AML-193 (cell line): ENCODE data around the gene SDCCAG8.
A peak's percentile ranks its signal among the peaks of the same experiment; 100 is the strongest.

Experiments used
- DNase-seq, 2 experiments: peaks; one replicate each; lab custom pipeline; 2025; lab: John Stamatoyannopoulos, UW

Gene SDCCAG8

DNA sequence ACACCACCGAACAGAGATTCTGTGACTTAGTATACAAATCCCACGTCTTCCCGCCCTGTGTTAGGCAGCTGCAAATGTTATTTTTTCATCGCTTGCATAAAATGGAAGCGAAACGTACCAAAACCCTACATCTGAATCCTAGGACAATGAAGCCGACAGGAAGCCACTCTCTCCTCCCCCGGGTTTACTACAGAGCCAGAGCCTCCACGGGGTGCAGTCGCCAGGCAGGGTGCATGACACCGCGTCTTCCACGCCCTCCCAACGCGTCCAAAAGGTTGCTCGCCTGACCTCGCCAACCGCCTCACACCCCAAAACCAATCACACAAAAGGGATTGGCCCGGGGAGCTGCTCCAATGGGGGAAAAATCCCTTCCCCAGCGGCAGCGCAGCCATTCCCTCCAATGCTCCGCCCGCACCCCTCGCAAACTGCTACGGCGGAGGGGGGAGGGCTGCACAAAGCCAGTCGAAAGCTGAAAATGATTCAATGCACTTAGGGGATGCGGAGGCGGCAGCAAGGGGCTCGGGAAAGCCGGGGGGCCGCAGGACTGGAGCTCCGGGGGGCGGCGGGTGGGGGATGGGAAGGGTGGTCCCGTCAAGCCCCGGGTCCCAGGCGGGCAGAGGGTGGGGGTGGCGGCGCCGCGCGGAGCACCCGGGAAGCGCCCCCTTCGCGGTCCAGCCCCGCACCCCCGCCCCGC lies 1.5 kb upstream of the SDCCAG8 start:
- peak; percentile 67 to 68 for DNase-seq

DNA sequence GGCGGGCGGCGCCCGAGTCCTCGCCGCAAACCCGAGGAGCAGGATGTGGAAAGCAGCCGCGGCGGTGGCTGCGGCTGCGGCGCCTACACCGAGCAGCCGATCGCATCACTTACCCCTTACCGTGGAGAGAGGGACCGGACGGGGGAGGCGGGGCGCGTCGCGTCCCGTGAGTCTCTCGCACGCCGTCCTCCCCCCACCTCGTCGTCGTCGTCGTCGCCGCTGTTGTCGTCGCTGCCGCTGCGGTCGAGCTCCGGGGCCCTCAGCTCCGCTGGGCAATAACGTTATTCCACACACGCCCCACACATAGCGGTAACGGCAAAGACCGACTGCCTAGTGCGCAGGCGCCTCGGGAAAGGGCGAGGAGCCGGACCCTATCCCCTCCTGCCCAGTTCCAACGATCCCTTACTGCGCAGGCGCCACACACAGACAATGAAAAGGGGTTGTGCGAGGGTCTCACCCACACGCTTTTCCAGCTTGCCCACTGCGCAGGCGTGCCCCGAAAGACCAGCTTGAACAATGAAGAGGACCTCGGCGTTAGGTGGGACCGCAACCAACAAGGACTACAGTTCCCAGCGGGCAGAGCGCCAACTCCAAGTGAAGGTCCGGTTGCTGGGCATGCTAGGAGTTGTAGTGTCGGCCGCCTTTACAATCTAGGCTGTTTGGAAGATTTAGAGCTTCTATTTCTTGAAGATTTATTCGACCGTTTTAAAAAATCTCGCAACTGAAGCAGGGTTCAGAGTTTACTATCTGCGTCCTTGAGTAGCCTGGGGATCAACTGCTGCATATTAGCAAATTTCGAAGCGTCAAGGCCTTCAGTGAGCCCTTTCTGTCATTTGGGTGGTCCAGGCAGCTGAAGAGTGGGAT lies 682 bp upstream of the SDCCAG8 start, which contains the start of gene CEP170:
Gene CEP170, minus strand, starts transcription at position 355 of the 864 bp plus-strand sequence. CDS start 30,001 bp downstream, outside the sequence.
- peak; percentile 59 to 69 for DNase-seq

DNA sequence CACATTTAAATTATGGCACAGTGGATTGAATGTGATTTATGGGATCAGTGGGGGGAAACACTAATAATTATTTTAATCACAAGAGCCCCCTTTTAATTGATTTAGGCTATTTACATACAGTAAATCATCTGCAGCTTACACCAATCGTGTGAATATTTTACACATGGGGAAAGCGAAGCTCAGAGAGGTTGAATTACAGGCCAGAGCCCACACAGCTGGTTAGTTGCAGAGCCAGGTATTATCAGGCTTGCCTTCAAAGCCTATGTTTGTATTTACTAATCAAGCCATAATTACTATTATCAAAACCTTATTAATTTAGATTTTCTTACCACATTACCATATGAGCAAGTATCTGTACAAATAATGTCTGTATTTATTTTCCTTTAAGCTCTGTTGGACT lies 749 bp downstream of the SDCCAG8 start:
- DNase-seq, result no peak

DNA sequence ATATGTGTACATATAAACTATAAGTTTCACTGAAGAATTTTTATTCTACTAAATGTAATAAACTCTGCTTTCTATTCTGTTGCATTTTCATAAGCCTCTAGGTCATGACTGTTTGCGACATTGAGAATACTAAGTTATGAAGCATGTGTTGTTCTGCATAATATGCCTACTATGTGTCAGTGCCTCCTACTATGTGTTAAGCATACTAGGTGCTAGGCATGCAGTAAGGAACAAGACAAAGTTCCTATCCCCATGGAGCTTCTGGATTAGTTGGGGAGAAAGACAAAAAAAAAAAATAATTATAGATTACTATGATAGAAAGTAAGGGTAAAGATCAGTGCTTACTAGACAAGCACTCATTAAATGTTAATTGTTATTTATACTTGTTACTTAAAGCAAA lies 1.3 kb downstream of the SDCCAG8 start:
- DNase-seq, result no peak

DNA sequence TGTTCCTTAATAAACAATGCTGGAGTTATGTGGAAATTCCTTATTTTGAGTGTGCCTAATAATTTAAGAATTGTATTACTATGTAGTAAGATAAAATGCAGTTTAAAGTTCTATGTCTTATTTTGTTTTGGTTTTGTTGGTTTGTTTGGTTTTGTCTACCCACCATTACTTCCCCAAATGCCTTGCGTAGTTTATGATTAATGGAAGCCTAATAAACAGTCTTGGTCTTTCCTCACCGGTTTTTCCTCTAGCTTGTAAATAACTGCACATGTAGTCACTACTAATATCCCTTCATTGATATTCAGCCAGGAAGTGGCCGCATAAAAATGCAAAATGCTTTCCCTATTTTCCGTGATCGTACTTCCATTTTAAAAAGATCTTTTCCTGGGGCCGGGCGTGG lies 2.9 kb downstream of the SDCCAG8 start:
- DNase-seq, result no peak

DNA sequence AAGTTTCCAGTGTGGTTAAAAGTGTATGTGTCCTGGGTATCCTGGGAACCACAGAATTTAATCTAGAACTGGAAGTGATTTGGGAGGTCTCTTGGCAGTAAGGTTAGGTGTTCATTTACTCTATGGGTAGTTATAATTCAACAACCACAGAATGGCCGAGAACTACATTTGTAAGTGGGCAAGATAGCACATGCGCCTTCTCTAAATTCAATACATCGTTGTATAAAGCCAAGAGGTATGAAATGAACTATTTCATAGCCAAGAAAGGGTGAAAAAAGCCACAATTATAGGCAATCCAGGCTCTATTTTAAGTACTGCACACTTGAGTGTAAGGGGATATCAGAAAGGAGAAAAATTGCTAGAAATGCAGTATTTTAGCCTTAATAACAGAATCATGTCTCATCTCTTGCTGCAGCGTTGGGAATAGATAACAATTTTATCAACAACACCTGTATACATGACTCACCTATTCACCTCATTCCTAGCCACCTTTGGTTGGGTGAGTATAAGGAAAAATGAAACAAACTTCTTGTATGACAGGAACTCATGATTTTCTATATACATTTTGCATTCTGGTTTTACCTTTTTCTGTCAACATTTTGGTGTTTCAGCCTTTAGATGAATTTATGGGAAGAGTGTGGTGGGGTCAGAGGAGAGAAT lies 4.5 kb downstream of the SDCCAG8 start:
- DNase-seq, result no peak

DNA sequence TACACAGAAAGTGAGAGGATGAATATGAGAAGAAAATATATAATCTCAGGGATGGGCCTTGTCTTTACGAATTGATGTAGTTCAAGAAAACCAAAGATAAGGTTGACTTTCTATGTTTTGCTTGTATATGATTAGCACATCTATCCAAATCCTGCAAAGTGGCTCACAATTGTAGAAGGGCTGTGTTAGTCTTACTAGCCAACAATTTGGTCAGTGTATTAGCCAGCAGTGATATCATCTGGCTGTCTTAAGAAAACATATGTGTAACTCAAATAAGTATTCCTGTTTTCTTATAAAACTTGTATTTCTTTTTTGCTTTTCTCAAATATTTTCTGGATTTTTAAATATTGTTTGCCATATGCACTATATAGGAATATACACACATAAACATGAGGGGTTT lies 5.5 kb downstream of the SDCCAG8 start:
- no peak for DNase-seq

DNA sequence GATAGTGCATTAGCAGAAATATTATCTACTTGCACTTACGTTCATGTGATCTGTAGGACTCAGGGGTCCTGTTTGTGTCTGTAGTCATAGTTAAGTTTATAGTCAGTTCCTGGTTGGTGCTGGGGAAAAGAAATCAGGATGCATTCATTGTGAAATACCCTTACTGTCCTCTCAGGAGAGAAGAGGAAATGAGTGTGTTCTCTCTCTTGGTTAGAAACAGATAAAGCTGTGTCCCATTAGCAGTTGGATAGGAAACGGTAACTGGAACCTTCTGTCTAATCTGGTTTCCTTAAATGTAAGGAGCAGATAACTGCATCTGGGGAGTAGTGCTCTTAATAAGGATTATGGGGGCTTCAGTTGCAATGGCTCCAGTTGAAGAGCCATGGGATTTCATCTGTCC lies 8.9 kb downstream of the SDCCAG8 start:
- DNase-seq, result peak; percentile 89 to 90

DNA sequence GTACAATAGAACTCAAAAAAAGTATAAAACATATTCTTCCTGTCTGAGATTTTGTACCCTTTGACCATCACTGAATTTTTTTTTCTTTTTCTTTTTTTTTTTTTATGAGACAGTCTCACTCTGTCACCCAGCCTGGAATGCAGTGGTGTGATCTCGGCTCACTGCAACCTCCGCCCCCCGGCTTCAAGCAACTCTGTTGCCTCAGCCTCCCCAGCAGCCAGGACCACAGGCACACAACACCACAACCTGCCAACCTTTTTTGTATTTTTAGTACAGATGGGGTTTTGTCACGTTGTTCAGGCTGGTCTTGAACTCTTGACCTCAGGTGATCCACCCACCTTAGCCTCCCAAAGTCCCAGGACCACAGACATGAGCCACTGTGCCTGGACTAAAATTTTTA lies 10.4 kb downstream of the SDCCAG8 start:
- DNase-seq, result no peak

DNA sequence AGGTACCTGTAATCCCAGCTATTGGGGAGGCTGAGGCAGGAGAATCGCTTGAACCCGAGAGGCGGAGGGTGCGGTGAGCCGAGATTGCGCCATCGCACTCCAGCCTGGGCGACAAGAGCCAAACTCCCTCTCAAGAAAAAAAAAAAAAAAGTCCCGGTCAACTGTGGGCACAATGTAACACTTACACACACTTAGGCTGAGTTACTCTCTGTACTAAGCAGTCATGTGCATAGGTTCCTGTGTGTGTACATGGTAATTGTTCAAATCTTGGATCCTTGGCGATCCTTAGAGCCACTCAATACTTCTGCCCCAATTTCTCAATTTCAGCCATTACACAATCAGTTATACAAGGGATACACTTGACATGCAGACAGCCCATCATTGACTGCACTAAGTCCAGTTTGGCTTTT lies 11.6 kb downstream of the SDCCAG8 start:
- peak; percentile 80 to 84 for DNase-seq

DNA sequence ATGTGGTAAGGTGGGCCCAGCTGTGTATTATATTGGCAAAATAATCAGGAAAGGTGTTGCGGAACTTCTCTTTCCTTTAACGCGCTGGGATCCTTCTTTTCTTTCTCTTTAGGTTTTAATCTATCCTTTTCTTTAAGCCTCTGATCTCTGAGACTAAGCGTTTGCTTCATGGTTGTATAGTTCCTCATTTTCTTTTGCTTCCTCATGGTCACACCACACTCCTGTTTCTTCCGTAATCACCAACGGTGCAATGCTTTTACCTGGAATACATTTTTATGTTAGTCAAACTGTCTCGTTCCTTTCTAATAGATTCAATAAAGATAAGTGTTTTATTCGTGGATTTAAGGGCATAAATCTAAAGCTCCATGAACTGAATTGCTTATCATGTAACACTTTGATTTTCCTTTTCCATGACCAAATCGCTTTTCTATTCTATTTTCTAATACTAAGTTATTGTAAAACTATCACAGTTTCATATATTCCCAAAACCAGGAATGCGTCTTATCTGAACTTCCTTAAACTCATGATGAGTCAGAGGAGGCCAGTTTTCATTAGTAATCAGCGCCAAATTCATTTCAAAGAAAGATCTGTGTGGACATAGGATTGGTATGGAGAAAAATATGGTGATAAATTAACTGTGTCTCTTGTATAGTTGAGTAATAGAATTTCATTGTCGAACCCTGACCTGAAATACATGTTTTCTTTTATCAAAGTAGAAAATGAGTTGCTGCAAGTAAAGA lies 12.2 kb downstream of the SDCCAG8 start:
- peak; percentile 74 to 78 for DNase-seq

DNA sequence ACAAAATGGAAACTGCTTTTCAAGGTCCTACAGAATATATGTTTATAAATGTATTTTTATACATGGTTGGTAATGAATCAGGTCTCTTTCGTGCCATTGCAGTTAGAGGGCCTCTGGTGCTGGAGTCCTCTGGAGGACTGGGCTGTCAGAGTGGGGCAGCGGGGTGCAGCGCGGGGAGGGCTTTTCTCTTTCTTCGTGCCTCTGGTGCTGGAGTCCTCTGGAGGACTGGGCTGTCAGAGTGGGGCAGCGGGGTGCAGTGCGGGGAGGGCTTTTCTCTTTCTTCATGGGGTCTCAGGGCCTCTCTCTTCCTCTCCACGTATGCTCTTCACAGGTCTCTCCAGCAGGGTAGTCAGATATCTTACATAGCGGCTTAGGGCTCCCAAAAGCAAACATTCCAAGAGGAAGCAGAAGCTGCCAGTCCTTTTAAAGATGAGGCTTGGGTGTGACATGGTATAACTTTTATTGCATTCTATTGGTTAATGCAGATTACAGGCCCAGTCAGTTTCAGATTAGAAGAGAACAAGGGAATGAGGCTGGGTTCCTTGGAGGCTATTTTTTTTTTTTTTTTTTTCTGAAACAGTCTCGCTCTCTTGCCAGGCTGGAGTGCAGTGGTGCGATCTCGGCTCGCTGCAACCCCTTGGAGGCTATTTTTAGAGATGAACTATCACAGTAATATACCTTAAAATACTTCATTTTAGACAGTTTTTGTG lies 13.1 kb downstream of the SDCCAG8 start:
- DNase-seq, result no peak

DNA sequence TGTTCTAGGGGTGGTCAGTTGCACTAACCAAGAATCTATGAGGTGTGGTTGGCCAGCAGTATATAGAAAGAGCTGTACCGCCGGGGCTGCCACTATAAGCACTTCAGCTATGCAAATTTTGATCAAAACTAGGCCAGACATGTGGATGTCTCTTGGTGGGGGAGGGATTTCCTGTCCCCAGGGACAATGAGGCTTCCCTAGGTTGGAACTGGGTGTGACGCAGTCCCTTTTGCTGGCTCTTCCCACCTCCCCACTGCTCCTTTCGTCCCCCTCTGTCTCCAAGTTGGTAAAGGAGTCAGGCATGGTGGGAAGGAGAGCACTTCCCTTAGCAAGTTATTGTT lies 13.6 kb downstream of the SDCCAG8 start:
- DNase-seq, result no peak

DNA sequence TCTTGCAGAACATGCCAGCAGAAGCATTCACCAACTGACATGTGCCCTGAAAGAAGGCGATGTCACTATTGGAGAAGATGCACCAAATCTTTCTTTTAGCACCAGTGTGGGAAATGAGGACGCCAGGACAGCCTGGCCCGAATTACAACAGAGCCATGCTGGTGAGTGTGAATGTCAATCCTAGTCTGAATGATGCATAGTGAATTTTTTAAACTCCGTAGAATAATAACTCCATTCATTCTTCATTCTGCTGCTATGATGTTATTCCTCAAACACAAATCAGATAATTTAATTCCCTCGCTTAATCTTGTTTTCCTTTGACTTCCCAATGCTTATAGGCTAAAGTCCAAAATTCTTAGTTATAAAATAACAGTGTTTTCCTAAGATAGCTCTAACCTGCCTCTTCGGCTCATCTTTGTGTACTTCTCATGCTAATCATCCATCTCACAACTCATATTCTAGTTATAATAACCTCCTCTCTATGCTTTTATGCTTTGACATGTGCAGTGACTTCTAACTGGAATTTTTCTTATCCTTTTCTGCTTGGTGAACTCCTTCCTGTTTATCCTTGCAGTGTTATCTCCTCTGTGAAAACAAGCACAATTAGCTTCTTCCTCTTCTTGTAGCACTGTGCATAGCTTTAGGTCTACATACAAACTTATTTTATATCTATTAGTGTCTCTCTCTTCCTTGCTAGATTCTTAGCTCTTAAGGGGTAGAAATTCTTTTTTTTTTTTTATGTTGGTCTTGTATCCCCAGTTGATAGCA lies 14.4 kb downstream of the SDCCAG8 start:
- no peak for DNase-seq

DNA sequence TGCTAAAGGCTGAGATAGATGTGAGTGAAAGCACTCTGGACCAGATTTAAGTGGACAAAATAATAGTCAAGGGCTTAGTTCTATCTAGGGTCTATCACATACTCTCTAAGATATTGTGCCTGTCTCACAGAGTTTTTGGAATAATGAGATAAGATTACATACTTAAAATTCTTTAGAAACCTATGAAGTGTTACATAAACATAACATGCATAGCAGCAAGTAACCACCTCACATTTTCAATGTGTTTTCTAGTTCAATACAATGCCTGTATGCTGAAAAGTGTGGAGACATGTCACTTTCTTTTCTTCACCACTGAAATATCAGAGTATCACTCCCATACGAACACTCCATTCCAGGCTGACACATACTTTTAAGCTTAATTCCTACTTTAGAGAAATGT lies 16.2 kb downstream of the SDCCAG8 start:
- no peak for DNase-seq

DNA sequence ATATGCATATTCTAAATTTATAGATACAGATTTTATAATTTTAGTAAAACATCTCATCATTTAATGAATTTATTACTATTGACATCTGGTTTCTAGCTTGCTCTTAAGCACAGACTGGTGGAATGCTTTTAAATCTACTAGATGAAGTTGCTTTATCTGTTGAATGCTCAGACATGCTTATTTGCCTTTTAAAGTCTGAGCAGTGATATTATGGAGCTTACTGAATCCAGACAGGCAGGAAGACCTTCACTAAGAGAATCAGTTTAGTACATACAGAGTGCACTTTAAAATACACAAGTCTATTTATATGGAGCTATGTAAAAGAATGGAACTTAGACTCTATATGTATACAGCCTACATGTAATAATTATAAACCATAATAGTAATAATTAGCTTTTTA lies 16.6 kb downstream of the SDCCAG8 start:
- DNase-seq, result no peak

DNA sequence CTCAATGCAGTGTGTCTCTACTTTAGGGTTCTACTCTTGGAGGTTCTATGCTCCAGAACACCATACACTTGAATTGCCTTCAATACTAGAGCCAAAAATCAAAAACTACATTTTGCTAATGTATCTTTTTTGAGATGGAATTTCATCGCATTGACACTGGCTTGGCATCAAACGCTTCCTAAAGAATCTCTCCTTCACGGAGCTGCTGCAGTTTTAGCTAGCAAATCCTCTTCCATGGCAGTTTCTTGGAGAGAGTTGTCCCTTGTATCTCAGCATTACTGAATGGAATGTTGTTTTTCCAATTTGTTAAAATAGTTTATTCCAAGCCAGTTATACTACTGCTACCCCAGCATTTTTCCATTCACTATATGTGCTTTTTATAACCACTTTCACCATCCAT lies 17.7 kb downstream of the SDCCAG8 start:
- no peak for DNase-seq

DNA sequence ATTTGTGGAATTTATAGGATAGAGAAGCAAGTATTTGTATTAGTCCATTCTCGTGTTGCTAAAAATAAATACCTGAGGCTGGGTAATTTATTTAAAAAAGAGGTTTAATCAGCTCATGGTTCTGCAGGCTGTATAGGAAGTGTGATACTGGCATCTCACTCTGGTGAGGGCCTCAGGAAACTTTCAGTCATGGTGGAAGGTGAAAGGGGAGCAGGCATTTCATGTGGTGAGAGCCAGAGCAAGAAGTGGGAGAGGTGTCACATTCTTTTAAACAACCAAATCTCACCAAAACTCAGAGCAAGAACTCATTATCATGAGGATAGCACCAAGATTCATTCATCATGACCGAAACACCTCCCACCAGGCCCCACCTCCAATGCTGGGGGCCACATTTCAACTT lies 18.1 kb downstream of the SDCCAG8 start:
- no peak for DNase-seq

DNA sequence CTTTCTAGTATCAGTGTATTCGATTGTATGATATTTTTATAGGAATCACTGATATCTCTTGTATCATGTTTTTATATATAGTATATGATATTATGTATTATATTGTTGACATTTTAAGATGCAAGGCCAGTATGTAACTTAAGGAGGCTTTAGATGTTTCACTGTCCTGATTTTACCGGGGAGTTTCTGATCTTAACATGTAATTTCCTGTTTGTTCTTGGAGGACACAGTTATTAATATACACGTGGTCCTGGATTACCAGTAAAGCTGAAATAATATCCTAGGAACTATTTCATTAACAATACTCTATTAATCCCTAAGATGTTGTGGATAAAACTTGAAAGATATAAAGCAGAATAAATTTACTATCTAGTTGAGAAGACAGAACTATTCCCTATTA lies 19.5 kb downstream of the SDCCAG8 start:
- DNase-seq, result no peak

DNA sequence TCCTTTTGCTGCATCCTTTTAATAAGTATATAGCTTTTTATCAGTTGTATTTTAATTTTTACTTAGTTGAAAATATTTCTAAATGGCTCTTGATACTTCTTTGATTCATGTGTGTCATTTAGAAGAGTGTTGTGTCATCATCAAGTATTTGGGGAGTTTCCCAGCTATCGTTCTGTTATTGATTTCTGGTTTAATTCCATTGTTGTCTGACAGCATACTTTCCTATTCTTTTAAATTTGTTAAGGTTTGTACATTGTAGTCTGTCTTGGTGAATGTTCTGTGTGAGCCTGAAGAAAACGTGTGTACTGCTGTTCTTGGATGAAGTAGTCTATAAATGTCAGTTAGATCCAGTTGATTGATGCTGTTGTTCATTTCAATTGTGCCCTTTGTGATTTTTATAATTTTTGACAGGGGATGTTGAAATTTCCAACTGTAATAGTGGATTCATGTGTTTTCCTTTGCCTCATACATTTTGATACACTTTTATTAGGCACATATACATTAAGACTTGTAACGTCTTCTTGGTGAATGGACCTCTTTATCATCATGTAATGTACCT lies 24.8 kb downstream of the SDCCAG8 start:
- no peak for DNase-seq

DNA sequence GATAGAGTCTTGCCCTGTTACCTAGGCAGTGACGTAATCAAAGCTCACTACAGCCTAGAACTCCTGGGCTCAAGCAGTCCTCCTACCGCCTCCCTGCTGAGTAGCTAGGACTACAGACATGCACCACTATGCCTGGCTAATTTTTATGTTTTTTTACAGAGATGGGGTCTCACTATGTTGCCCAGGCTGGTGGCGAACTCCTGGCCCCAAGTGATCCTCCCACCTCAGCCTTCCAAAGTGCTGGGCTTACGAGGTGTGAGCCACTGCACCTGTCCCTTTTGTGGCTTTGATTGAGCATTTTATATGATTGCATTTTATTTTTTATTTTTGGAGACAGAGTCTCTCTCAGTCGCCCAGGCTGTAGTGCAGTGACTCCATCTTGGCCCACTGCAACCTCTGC lies 25.8 kb downstream of the SDCCAG8 start:
- DNase-seq, result no peak
